IMR-90 (cell line): ENCODE measurements around the gene TSBP1. TPM values are rescaled to one million over a fixed set of nuclear protein-coding genes. Genes with fewer than 3 reads are reported as not detected.

Experiments
- ATAC-seq: fragments of 200-7000 bp; cut with Tn5 transposase; 2 replicates; pipeline ENCODE4 v1.9.1; 2020; ENCODE audit warnings: low read depth, mild to moderate bottlenecking, moderate library complexity
- BruUV-seq: library from RNA; stranded (reverse); fragments of 400-500 nt; replicated peaks from 2 replicates; lab custom pipeline; 2021; lab: Mats Ljungman, UMichigan
- CTCF ChIA-PET: fragments of 300-600 bp; formaldehyde crosslinking; extraction: SDS; loops from one replicate; lab custom pipeline; 2021; ENCODE audit warnings: antibody characterized with exemption; lab: Yijun Ruan, JAX
- POLR2A ChIA-PET: fragments of 300-600 bp; sonication (Branson Sonifier 250); formaldehyde crosslinking; loops from one replicate; lab custom pipeline; 2022; ENCODE audit warnings: antibody characterized with exemption; ENCODE audit not compliant: unreplicated experiment; lab: Charles Lee
- DNase-seq: peaks from one replicate; pipeline ENCODE4 v3.0.0; 2013
- H2AFZ ChIP-seq: replicated peaks from 2 replicates; pipeline ENCODE3; 2013; ENCODE audit warnings: low read length, mild to moderate bottlenecking; ENCODE audit not compliant: poor library complexity
- H2AK5ac ChIP-seq: 2 replicates; pipeline ENCODE4 v1.6.1; 2013; ENCODE audit warnings: low read depth, low read length, inconsistent platforms
- H2AK9ac ChIP-seq: replicated peaks from 2 replicates; pipeline ENCODE3; 2013; ENCODE audit warnings: mild to moderate bottlenecking, low read depth, low read length, moderate library complexity; ENCODE audit not compliant: poor library complexity
- H2BK120ac ChIP-seq: 2 replicates; pipeline ENCODE4 v1.6.1; 2013; ENCODE audit warnings: low read depth, low read length, inconsistent platforms
- H2BK15ac ChIP-seq: 3 replicates; pipeline ENCODE4 v1.6.1; 2013; ENCODE audit warnings: low read depth, low read length, inconsistent platforms
- H2BK20ac ChIP-seq: 2 replicates; pipeline ENCODE4 v1.6.1; 2013; ENCODE audit warnings: low read depth, mild to moderate bottlenecking, inconsistent platforms, low read length, moderate library complexity
- H2BK5ac ChIP-seq: 2 replicates; pipeline ENCODE4 v1.6.1; 2013; ENCODE audit warnings: mild to moderate bottlenecking, low read depth, low read length, inconsistent platforms; ENCODE audit not compliant: poor library complexity, severe bottlenecking
- H3K14ac ChIP-seq: replicated peaks from 2 replicates; pipeline ENCODE4 v1.6.1; 2013; ENCODE audit warnings: low read depth, low read length, inconsistent platforms
- H3K18ac ChIP-seq: 2 replicates; pipeline ENCODE4 v1.6.1; 2013; ENCODE audit warnings: low read depth, low read length, control low read depth
- H3K23ac ChIP-seq: 2 replicates; pipeline ENCODE4 v1.6.1; 2013; ENCODE audit warnings: low read depth, low read length, inconsistent platforms
- H3K27ac ChIP-seq: 2 replicates; pipeline ENCODE4 v1.5.1; 2013; ENCODE audit warnings: mild to moderate bottlenecking, control low read depth, low read length; ENCODE audit not compliant: insufficient read depth
- H3K27me3 ChIP-seq: 2 replicates; pipeline ENCODE4 v1.6.1; 2013; ENCODE audit warnings: low read length; ENCODE audit not compliant: control insufficient read depth, insufficient read depth
- H3K36me3 ChIP-seq: 2 replicates; pipeline ENCODE4 v1.6.1; 2013; ENCODE audit warnings: low read length, mixed read lengths; ENCODE audit not compliant: control insufficient read depth, insufficient read depth
- H3K4ac ChIP-seq: 2 replicates; pipeline ENCODE4 v1.6.1; 2013; ENCODE audit warnings: low read depth, low read length, inconsistent platforms
- H3K4me1 ChIP-seq: 2 replicates; pipeline ENCODE4 v1.6.1; 2013; ENCODE audit warnings: low read length, mixed read lengths; ENCODE audit not compliant: control insufficient read depth, insufficient read depth
- H3K4me2 ChIP-seq: 2 replicates; pipeline ENCODE4 v1.6.1; 2013; ENCODE audit warnings: low read depth, mild to moderate bottlenecking, control low read depth, low read length, moderate library complexity
- H3K4me3 ChIP-seq: 2 replicates; pipeline ENCODE4 v1.5.1; 2013; ENCODE audit warnings: low read depth, mild to moderate bottlenecking, control low read depth, low read length, moderate library complexity; ENCODE audit not compliant: insufficient read depth
- H3K56ac ChIP-seq: 2 replicates; pipeline ENCODE4 v1.6.1; 2013; ENCODE audit warnings: low read length, inconsistent platforms; ENCODE audit not compliant: insufficient read depth; ENCODE audit errors: extremely low read depth
- H3K79me1 ChIP-seq, 2 experiments: 2 replicates each; pipeline ENCODE4 v1.6.1; 2013; ENCODE audit warnings: low read length in 2 of 2, inconsistent platforms in 1 of 2, low read depth in 1 of 2
- H3K9ac ChIP-seq: 2 replicates; pipeline ENCODE4 v1.6.1; 2013; ENCODE audit warnings: low read depth, low read length, control low read depth
- H3K9me1 ChIP-seq: 2 replicates; pipeline ENCODE4 v1.6.1; 2013; ENCODE audit warnings: low read length, inconsistent platforms; ENCODE audit not compliant: insufficient read depth
- H3K9me3 ChIP-seq: 2 replicates; pipeline ENCODE4 v1.6.1; 2013; ENCODE audit warnings: low read length; ENCODE audit not compliant: control insufficient read depth, insufficient read depth
- H4K20me1 ChIP-seq: 2 replicates; pipeline ENCODE4 v1.6.1; 2013; ENCODE audit warnings: low read length, inconsistent platforms; ENCODE audit not compliant: insufficient read depth
- H4K5ac ChIP-seq: 2 replicates; pipeline ENCODE4 v1.6.1; 2013; ENCODE audit warnings: mild to moderate bottlenecking, low read depth, low read length, control low read depth
- H4K8ac ChIP-seq, 2 experiments: 2 replicates each; pipeline ENCODE4 v1.6.1; 2013; ENCODE audit warnings: low read depth in 2 of 2, low read length in 2 of 2, control low read depth in 1 of 2, inconsistent platforms in 1 of 2
- H4K91ac ChIP-seq: 2 replicates; pipeline ENCODE4 v1.6.1; 2013; ENCODE audit warnings: low read depth, low read length, inconsistent platforms; ENCODE audit not compliant: insufficient read depth
- BHLHE40 ChIP-seq: fragments of 150-350 bp; IDR thresholded peaks from 2 replicates; pipeline ENCODE4 v1.6.1; 2016; ENCODE audit warnings: mild to moderate bottlenecking, low read depth, low read length
- CEBPB ChIP-seq: IDR thresholded peaks from 2 replicates; pipeline ENCODE4 v1.6.1; 2012; ENCODE audit warnings: low read depth, low read length, improper control_type of control experiment
- CHD1 ChIP-seq: IDR thresholded peaks from 2 replicates; pipeline ENCODE4 v1.6.1; 2012; ENCODE audit warnings: low read depth, low read length, improper control_type of control experiment
- ELK1 ChIP-seq: fragments of 150-350 bp; IDR thresholded peaks from 2 replicates; pipeline ENCODE4 v1.6.1; 2016; ENCODE audit warnings: low read depth, mild to moderate bottlenecking, low read length, moderate library complexity, borderline replicate concordance
- FOS ChIP-seq: fragments of 150-350 bp; IDR thresholded peaks from 2 replicates; pipeline ENCODE4 v1.6.1; 2016; ENCODE audit warnings: low read depth, low read length
- MAFK ChIP-seq: IDR thresholded peaks from 2 replicates; pipeline ENCODE4 v1.6.1; 2012; ENCODE audit warnings: low read depth, low read length, improper control_type of control experiment
- MAZ ChIP-seq: IDR thresholded peaks from 2 replicates; pipeline ENCODE4 v1.6.1; 2012; ENCODE audit warnings: low read depth, mild to moderate bottlenecking, low read length, improper control_type of control experiment, moderate library complexity, borderline replicate concordance
- MXI1 ChIP-seq: IDR thresholded peaks from 2 replicates; pipeline ENCODE4 v1.6.1; 2012; ENCODE audit warnings: low read depth, mild to moderate bottlenecking, low read length, moderate library complexity, borderline replicate concordance
- NFE2L2 ChIP-seq: fragments of 150-350 bp; IDR thresholded peaks from 2 replicates; pipeline ENCODE4 v1.6.1; 2016; ENCODE audit warnings: low read depth, mild to moderate bottlenecking, low read length
- POLR2A ChIP-seq: IDR thresholded peaks from 2 replicates; pipeline ENCODE4 v1.6.1; 2012; ENCODE audit warnings: mild to moderate bottlenecking, low read depth, low read length
- RAD21 ChIP-seq: IDR thresholded peaks from 2 replicates; pipeline ENCODE4 v1.6.1; 2012; ENCODE audit warnings: low read length, improper control_type of control experiment
- RCOR1 ChIP-seq: IDR thresholded peaks from 2 replicates; pipeline ENCODE4 v1.6.1; 2012; ENCODE audit warnings: mild to moderate bottlenecking, low read length, improper control_type of control experiment; ENCODE audit not compliant: insufficient replicate concordance
- RFX5 ChIP-seq: IDR thresholded peaks from 2 replicates; pipeline ENCODE4 v1.8.0; 2012; ENCODE audit warnings: low read depth, mild to moderate bottlenecking, low read length, moderate library complexity
- SMC3 ChIP-seq: fragments of 150-350 bp; IDR thresholded peaks from 2 replicates; pipeline ENCODE4 v1.6.1; 2016; ENCODE audit warnings: low read depth, mild to moderate bottlenecking, antibody characterized with exemption, low read length, moderate library complexity
- WGBS, 2 experiments: methylation state at CpG; one replicate each; pipeline versions ENCODE4 v1.1.5 to v1.1.7; 2013; ENCODE audit warnings: missing lambda C conversion rate in 2 of 2; ENCODE audit not compliant: insufficient read length in 1 of 2; ENCODE audit errors: extremely low coverage in 2 of 2; 5-methylcytosine and 5-hydroxymethylcytosine counted together
- dilution Hi-C: fragments of 300-500 bp; cut with HindIII; formaldehyde crosslinking; loops from one replicate; pipeline ENCODE4 v1.14.3; 2018; ENCODE audit warnings: low sequenced_read_pairs; ENCODE audit not compliant: unreplicated experiment
- in situ Hi-C: fragments of 300-500 bp; cut with MboI; formaldehyde crosslinking; loops from 3 replicates; pipeline ENCODE4 v1.14.3; 2019; ENCODE audit warnings: low sequenced_read_pairs, inconsistent platforms, mixed read lengths
- intact Hi-C: fragments of 100-400 bp; cut with micrococcal nuclease; formaldehyde crosslinking; loops from 2 replicates; pipeline ENCODE4 v1.10.0; 2022
- polyA plus RNA-seq, 3 experiments: library from polyadenylated mRNA; depleted of rRNA; stranded (reverse); fragments of >200 nt; gene quantifications; 2 replicates each; pipeline ENCODE4 v1.2.3, GENCODE V29; 2012; ENCODE audit warnings: low replicate concordance in 1 of 3
- total RNA-seq: library from RNA; depleted of rRNA; stranded (reverse); fragments of >200 nt; gene quantifications from 2 replicates; pipeline ENCODE4 v1.2.3, GENCODE V29; 2012
- TF ChIP-seq, protein P1 (sequence below): conservative IDR thresholded peaks from 2 replicates; pipeline ENCODE4 v1.5.1; 2012; ENCODE audit warnings: mild to moderate bottlenecking, low read depth, low read length, improper control_type of control experiment
- TF ChIP-seq, protein P2 (sequence below): fragments of 150-350 bp; IDR thresholded peaks from 2 replicates; pipeline ENCODE4 v1.6.1; 2017; ENCODE audit warnings: mild to moderate bottlenecking, antibody characterized with exemption, low read length, low read depth

The TSBP1 gene
- total and polyA plus RNA-seq, 2 of the 4 experiments (the other 2 are of a cell fraction) = not detected

DNA sequence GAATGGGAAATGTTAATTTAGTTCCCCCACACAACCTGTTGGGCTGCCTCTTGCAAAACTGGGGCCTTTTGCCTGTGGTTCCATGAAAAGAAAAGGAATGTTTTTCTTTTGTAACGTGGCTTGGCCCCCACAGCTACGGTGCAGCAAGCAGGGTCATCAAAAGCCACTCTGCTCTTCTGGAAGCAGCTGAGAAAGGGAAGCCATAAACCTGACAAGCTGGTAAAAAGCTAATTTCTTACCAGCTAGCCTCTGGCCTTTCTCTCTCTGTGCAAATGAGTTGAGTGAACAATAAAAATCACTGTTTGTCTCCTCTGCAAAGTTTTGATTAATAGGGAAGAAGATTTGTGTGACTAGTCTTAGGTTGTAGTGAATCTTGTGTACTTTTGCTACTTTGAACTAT, 124.3 kb downstream of the TSBP1 start:
- Histone ChIP-seq H4K20me1 (no peaks in the 10 kb centered on the region), H3K36me3 (no peaks in the 10 kb centered on the region), H3K56ac (no peak overlapping the region), H2BK5ac (no peak overlapping the region), H3K4me1 (no peaks in the 10 kb centered on the region), H2AK5ac (no peak overlapping the region), H3K14ac (no peak overlapping the region), H2BK20ac (no peak overlapping the region), H4K5ac (no peak overlapping the region), H3K4ac (no peak overlapping the region), H2AFZ (no peak overlapping the region), H3K23ac (no peak overlapping the region), H3K4me3 (no peak overlapping the region), H3K27me3 (peaks cover 6% of the 10 kb centered on the region), H2BK120ac (no peak overlapping the region), H3K9me3 (peaks cover 6% of the 10 kb centered on the region), H3K9me1 (no peaks in the 10 kb centered on the region), H3K4me2 (no peak overlapping the region), H4K91ac (no peak overlapping the region), H3K18ac (no peak overlapping the region), H2AK9ac (no peak overlapping the region), H3K27ac (no peak overlapping the region), H3K79me1 (no peaks in the 10 kb centered on the region), H3K9ac (no peak overlapping the region), H2BK15ac (no peak overlapping the region), H4K8ac (no peak overlapping the region)
- TF ChIP-seq FOS (no peak), BHLHE40 (no peak), CHD1 (no peak), CEBPB (no peak), NFE2L2 (no peak), ELK1 (no peak), MAZ (no peak), RCOR1 (no peak), RFX5 (no peak), RAD21 (no peak), MAFK (no peak), MXI1 (no peak), POLR2A (no peak), SMC3 (no peak)
- TF ChIP-seq, protein P1, sequence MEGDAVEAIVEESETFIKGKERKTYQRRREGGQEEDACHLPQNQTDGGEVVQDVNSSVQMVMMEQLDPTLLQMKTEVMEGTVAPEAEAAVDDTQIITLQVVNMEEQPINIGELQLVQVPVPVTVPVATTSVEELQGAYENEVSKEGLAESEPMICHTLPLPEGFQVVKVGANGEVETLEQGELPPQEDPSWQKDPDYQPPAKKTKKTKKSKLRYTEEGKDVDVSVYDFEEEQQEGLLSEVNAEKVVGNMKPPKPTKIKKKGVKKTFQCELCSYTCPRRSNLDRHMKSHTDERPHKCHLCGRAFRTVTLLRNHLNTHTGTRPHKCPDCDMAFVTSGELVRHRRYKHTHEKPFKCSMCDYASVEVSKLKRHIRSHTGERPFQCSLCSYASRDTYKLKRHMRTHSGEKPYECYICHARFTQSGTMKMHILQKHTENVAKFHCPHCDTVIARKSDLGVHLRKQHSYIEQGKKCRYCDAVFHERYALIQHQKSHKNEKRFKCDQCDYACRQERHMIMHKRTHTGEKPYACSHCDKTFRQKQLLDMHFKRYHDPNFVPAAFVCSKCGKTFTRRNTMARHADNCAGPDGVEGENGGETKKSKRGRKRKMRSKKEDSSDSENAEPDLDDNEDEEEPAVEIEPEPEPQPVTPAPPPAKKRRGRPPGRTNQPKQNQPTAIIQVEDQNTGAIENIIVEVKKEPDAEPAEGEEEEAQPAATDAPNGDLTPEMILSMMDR = no peak
- TF ChIP-seq, protein P2, sequence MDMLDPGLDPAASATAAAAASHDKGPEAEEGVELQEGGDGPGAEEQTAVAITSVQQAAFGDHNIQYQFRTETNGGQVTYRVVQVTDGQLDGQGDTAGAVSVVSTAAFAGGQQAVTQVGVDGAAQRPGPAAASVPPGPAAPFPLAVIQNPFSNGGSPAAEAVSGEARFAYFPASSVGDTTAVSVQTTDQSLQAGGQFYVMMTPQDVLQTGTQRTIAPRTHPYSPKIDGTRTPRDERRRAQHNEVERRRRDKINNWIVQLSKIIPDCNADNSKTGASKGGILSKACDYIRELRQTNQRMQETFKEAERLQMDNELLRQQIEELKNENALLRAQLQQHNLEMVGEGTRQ = no peak
- POLR2A ChIA-PET = no interaction called here
- ATAC-seq (no peak), DNase-seq (no peak)
- intact Hi-C loops (loop anchor here (5.0 kb wide), 1 partner anchor 540 kb away; no protein-coding TSS in a partner anchor), in situ Hi-C loops (loop anchor here (5.0 to 10.0 kb wide), 3 partner anchors 165 to 547 kb away; no protein-coding TSS in a partner anchor), dilution Hi-C loops (no loop called here)
- CTCF ChIA-PET = interaction anchor here (1.2 kb wide), 1 partner anchor 453 kb away, joined by 3 read pairs; no protein-coding TSS in a partner anchor
- BruUV-seq = no TSS peak
- no CpG with 5 or more reads among the region's 2 CpGs for WGBS, 2 experiments
